Activated CD4-positive, alpha-beta T cell treated with anti-CD3 and anti-CD28 coated beads for 4 hours (primary cell): ENCODE results near the gene FBXW8.

Source experiments
- DNase-seq, 2 donors: peaks; one replicate each; pipeline ENCODE4 v3.0.0-alpha.2; 2020

Gene FBXW8

GRCh38 chr12:117002051-117002817, 91.5 kb downstream of the FBXW8 start:
- no peak for DNase-seq

- no peak for DNase-seq
Observed at GRCh38 chr12:117003883-117004404, 93.2 kb downstream of the FBXW8 start.

- DNase-seq: no peak
Observed at GRCh38 chr12:117005417-117006046, 94.8 kb downstream of the FBXW8 start.

DNA sequence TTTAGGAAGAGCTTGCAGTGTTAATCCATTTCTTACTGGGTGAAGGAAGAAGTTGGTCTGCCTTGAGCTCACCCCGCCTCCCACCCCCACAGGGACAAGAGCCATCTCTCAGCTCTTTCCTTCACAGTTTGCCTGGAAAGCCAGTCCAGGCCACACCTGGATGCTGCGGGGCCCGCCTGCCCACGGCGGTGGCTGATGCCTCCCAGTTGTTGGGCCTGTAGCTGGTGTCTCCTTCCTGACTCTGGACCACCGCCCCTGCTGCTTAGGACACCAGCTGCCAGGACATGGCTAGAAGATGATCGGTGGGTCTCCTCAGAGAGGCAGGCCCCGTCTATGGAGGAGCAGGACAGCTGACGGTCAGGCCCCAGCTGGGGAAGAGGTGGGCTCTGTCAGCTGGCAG, 95.6 kb downstream of the FBXW8 start:
- DNase-seq: no peak

DNA sequence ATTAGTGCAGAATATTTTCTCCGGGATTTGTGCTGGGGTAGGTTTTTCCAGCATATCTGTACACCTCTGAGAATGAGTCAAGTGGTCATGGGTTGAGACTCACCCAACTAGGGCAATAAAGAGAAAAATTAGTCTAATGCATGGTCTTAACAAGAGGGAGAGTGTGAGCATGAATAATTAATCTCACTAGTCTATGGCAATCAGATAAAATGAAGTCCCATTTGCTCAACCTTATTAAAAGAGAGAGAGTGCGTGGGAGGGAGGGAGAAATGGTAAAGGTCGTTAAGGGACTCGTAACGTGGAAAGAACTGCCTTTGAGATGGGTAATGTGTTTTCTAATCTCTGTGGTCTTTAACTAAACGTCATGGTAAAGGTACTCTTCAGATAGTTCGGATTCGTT, 96.8 kb downstream of the FBXW8 start:
- no peak for DNase-seq

DNA sequence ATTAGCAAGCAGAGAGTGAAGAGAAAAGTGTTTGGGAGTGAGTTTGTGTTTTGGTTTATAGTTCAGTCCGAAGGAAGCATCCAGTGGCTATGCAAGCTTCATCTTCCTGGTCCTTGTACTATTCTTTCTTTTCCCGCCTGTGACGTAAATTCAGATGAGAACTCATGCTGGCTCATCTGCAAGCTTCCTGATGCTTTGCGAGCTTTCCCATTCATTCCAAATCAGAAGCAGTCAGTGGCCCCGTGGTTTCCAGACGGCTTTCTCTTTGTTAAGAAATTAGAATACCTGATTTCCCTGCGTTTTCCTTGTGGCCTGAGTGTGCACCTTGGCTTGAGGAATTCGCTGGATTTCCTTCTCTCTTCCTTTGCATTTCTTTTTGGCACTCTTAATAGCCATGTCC, 99.0 kb downstream of the FBXW8 start:
- DNase-seq: no peak

DNA sequence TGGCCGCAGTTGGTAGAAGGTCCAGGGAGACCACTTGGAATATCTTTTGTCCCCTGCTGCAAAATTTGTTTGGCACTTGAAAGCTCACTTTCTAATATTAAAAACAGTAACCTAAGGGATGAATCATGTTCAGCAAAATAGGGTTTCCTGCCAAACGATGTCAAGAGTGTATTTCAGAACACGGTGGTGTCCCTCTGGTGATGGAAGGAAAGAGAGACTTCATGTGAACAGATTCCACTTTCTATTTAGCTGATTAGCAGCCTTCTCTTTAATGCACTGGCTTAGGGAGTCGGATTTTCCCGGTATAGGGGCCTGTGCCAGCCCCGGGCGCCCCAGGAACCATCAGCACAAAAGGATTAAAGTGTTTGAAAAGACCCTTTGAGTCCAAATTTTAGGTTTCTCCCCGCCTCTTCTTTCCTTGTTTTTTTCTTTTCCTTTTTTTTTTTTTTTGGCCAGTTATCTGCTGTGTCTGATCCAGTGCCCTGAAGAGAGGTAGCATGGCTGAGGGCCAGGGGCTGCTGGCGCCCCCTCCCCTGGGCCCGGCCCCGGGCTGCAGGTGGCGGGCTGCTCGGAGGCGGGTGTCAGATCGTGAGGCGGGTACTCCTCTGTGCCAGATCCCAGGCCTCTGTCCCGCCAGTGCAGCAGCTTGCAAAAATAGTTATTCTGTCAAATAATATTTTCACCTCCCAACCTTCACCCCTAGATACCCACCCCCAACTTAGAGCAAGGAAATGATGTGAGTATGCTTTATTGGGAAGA, 100.1 kb downstream of the FBXW8 start:
- no peak for DNase-seq

GRCh38 chr12:117011988-117012805, 101.4 kb downstream of the FBXW8 start:
- no peak for DNase-seq

DNA sequence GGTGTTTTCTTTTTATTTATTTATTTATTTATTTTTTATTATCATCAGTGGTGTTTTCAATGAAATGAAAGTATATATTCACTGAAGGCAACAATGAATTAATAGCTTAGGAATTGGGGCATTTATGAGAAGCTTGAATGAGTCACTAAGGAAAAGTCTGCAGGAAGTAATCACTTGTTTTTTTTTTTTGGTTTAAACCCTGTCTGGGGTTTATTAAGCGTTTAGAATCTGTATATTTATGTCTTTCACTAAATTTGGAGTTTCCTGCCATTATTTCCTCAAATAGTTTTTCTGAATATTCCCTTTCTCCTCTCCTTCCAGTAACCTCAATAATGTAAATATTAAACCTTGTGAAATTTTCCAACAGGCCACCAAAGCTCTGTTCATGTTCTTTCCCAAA, 103.0 kb downstream of the FBXW8 start:
- DNase-seq: no peak

GRCh38 chr12:117014342-117014887, 103.7 kb downstream of the FBXW8 start:
- DNase-seq: no peak

DNA sequence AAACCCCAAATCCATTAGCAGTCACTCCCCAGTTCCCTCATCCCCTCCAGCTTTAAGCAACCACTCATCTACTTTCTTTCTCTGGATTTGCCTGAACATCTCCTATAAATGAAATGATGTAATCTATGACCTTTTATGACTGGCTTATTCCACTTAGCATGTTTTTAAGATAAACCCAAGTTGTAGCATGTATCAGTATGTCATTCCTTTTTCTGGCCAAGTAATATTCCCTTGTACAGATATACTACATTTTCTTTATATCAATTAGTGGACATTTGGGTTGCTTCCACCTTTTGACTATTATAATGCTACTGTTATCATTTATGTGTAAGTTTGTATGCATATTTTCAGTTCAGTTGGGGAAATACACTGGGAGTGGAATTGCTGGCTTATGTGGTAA, 105.1 kb downstream of the FBXW8 start:
- DNase-seq: no peak

- no peak for DNase-seq
Observed at GRCh38 chr12:117017807-117018206, 107.1 kb downstream of the FBXW8 start.

- DNase-seq: no peak
Observed at GRCh38 chr12:117018276-117018675, 107.5 kb downstream of the FBXW8 start.

- no peak for DNase-seq
Observed at GRCh38 chr12:117018685-117019084, 107.9 kb downstream of the FBXW8 start.

GRCh38 chr12:117019866-117020265, 109.1 kb downstream of the FBXW8 start:
- DNase-seq: no peak

- no peak for DNase-seq
Observed at GRCh38 chr12:117020536-117021220, 109.9 kb downstream of the FBXW8 start.

- DNase-seq: no peak
Observed at GRCh38 chr12:117022465-117022864, 111.7 kb downstream of the FBXW8 start.

DNA sequence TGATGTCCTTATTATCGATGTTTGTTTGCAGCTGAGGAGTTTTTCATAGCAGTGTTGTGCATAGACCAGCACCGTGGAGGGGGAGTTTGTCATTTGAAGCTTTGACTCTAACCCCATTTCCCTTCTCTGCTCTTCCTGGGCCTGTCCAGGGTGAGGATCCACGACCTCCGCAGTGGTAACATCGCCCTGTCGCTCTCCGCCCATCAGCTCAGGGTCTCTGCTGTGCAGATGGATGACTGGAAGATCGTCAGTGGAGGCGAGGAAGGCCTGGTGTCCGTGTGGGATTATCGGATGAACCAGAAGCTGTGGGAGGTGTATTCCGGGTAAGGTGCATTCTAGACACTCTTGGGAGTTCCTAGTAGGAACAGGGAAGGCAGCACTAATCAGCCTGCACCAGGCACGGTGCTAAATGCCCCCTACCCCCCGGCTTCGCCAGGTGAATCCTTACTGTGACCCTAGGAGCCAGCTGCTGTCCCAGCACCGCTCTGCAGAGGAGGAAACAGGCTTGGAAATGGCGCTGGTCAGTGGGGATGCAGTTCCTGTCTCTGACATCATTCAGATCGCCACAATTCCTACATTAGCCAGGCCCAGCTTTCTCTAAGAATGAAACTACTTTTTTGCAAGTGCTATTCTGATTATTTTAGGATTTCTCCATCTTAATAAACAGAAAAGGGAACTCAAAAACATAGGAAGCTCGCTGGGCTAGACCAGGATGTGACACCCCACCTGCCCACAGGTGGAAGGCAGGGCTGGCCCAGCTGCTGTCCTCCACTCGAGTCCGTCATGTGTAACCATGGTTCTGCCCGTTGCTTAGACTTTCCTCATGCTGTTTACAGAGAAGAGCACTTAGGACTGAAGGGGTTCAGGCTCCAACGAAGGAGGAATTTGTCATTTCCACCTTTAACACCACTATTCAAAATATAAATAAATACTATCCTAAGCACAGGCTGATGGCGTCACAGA, 113.5 kb downstream of the FBXW8 start:
- DNase-seq: no peak

GRCh38 chr12:117024961-117025480, 114.3 kb downstream of the FBXW8 start:
- no peak for DNase-seq

GRCh38 chr12:117025481-117026151, 114.9 kb downstream of the FBXW8 start:
- DNase-seq: peak; percentile 28 to 35
